Measurements from ENCODE around the gene NECAB2.

GRCh38 chr16:83937922-83938885 lies 29.8 kb upstream of the NECAB2 start:
- no peak for TF ChIP-seq CTCF (conservative IDR thresholded peaks at IDR 0.05; ENCODE audit: low read length)
- TF ChIP-seq EZH2phosphoT487 (IDR thresholded peaks at IDR 0.05; ENCODE audit: borderline replicate concordance) = no peak
